H1 (cell line): ENCODE results near the gene VPS9D1. TPM values are rescaled to one million over a fixed set of nuclear protein-coding genes. Genes with fewer than 3 reads are reported as not detected.

ENCODE experiments used
- ATF3 ChIP-seq: IDR thresholded peaks from 2 replicates; pipeline ENCODE4 v1.6.1; 2011; ENCODE audit warnings: low read depth, mild to moderate bottlenecking, low read length; ENCODE audit not compliant: insufficient read depth
- HDAC2 ChIP-seq, 2 experiments: fragments of 300-600 bp in 1 of 2; sonication (generic) in 1 of 2; IDR thresholded peaks; 2 replicates each; pipeline ENCODE4 v1.6.1; 2011 to 2012; ENCODE audit warnings: low read depth in 2 of 2, low read length in 2 of 2, mild to moderate bottlenecking in 2 of 2, moderate library complexity in 2 of 2, borderline replicate concordance in 1 of 2, inconsistent platforms in 1 of 2
- POLR2A ChIP-seq, 2 experiments: IDR thresholded peaks; 1 replicate in 1 of 2; 2 replicates in 1 of 2; pipeline ENCODE4 v1.6.1; 2011; ENCODE audit warnings: low read depth in 2 of 2, low read length in 2 of 2, mild to moderate bottlenecking in 2 of 2; ENCODE audit errors: control extremely low read depth in 1 of 2
- SIX5 ChIP-seq: IDR thresholded peaks from 2 replicates; pipeline ENCODE4 v1.6.1; 2011; ENCODE audit warnings: mild to moderate bottlenecking, low read depth, low read length
- polyA plus RNA-seq, 7 experiments: library from polyadenylated mRNA; depleted of rRNA in 3 of 7; stranded (reverse) in 5 of 7; unstranded in 2 of 7; fragments of >200 nt in 5 of 7; fragments of 200-250 nt in 2 of 7; gene quantifications; 1 replicate in 5 of 7; 2 replicates in 1 of 7; 4 replicates in 1 of 7; pipeline versions ENCODE4 v1.2.1 to v1.2.3, GENCODE V29; 2011 to 2013; ENCODE audit warnings: missing spikeins in 2 of 7, mixed read lengths in 2 of 7
- total RNA-seq: library from RNA; stranded (reverse); fragmentation: NEBNext Ultra II Directional; extraction: Animal tissue kit (Norgen Biotek cat#: 25700); gene quantifications from 2 replicates; pipeline ENCODE4 v1.2.1, GENCODE V29; 2021

VPS9D1 gene
- total and polyA plus RNA-seq, 2 of the 8 experiments (the other 6 are each of a cell fraction or from before 2014, with no cell fraction given) = 2.9 to 5.4 TPM

GRCh38 chr16:89697161-89697615, 23.5 kb downstream of the VPS9D1 start (continued):
- TF ChIP-seq HDAC2 (IDR thresholded peaks at IDR 0.05; ENCODE audit: borderline replicate concordance in 1 of 2, low read depth in 2 of 2, low read length in 2 of 2) (no peak), POLR2A (IDR thresholded peaks at IDR 0.05; ENCODE audit: control extremely low read depth in 1 of 2, low read depth in 2 of 2, low read length in 2 of 2) (no peak), SIX5 (no peak), ATF3 (no peak)
